Adrenal gland (tissue), 5 donors: Measurements from ENCODE around the gene LAT.
"Not testable (repeated sequence)": the region's sequence is repeated elsewhere in the genome, so short reads cannot be mapped to it uniquely, and the experiment has no call there.

Source experiments
- CTCF ChIP-seq, 6 experiments: fragments of 450-650 bp in 4 of 6; fragments of 200-600 bp in 2 of 6; sonication (generic) in 1 of 6; IDR thresholded peaks; 1 replicate in 5 of 6; 2 replicates in 1 of 6; pipeline versions ENCODE4 v1.5.1 to v1.8.0; 2016 to 2021; ENCODE audit warnings: antibody characterized with exemption in 6 of 6, mild to moderate bottlenecking in 2 of 6, moderate library complexity in 1 of 6
- POLR2A ChIP-seq, 2 donors: fragments of 450-650 bp; IDR thresholded peaks; one replicate each; pipeline ENCODE4 v1.6.1; 2017; ENCODE audit warnings: antibody characterized with exemption in 2 of 2, mild to moderate bottlenecking in 2 of 2, moderate library complexity in 1 of 2
- donor health status: DM: no; HTN: no; CAD: no.

GRCh38 chr16:28939825-28940224 is 45.0 kb upstream of the LAT start:
- not testable (repeated sequence) for TF ChIP-seq CTCF, POLR2A (IDR thresholded peaks at IDR 0.05)
